Small intestine (tissue), 7 donors: ENCODE measurements around the gene APPL2. TPM values are rescaled to one million over a fixed set of nuclear protein-coding genes. Genes with fewer than 3 reads are reported as not detected.
"Not testable (repeated sequence)": the region's sequence is repeated elsewhere in the genome, so short reads cannot be mapped to it uniquely, and the experiment has no call there.

ENCODE experiments used
- DNase-seq, 2 donors: peaks; one replicate each; pipeline versions ENCODE4 v3.0.0 to v3.0.0-alpha.2; 2013
- FAIRE-seq: peaks from 2 replicates; lab custom pipeline; 2012; peaks lifted over from hg19 to GRCh38; lab: Jason Lieb, UNC
- H3K27ac ChIP-seq, 3 donors: one replicate each; pipeline ENCODE4 v1.5.1; 2013; ENCODE audit warnings: low read length in 2 of 3, mild to moderate bottlenecking in 2 of 3, control low read depth in 1 of 3, inconsistent platforms in 1 of 3, low read depth in 1 of 3, moderate library complexity in 1 of 3
- H3K27me3 ChIP-seq, 3 donors: one replicate each; pipeline ENCODE4 v1.6.1; 2013; ENCODE audit warnings: low read length in 3 of 3, inconsistent platforms in 1 of 3; ENCODE audit not compliant: control insufficient read depth in 3 of 3, insufficient read depth in 3 of 3
- H3K36me3 ChIP-seq, 3 donors: one replicate each; pipeline ENCODE4 v1.6.1; 2013; ENCODE audit warnings: low read length in 3 of 3, inconsistent platforms in 1 of 3, low read depth in 1 of 3, mild to moderate bottlenecking in 1 of 3, moderate library complexity in 1 of 3; ENCODE audit not compliant: control insufficient read depth in 3 of 3, insufficient read depth in 2 of 3
- H3K4me1 ChIP-seq, 3 donors: one replicate each; pipeline ENCODE4 v1.6.1; 2013; ENCODE audit warnings: low read length in 2 of 3, inconsistent platforms in 1 of 3, low read depth in 1 of 3, mild to moderate bottlenecking in 1 of 3, moderate library complexity in 1 of 3; ENCODE audit not compliant: control insufficient read depth in 3 of 3, insufficient read depth in 2 of 3
- H3K4me3 ChIP-seq, 3 donors: one replicate each; pipeline ENCODE4 v1.5.1; 2013; ENCODE audit warnings: low read length in 3 of 3, control low read depth in 1 of 3, inconsistent platforms in 1 of 3, low read depth in 1 of 3, mild to moderate bottlenecking in 1 of 3, moderate library complexity in 1 of 3
- H3K9me3 ChIP-seq, 2 donors: one replicate each; pipeline ENCODE4 v1.6.1; 2013; ENCODE audit warnings: low read depth in 1 of 2, low read length in 1 of 2; ENCODE audit not compliant: control insufficient read depth in 2 of 2, insufficient read depth in 1 of 2
- WGBS, 3 donors: extraction: QIAGEN DNeasy Blood & Tissue Kit; methylation state at CpG; one replicate each; pipeline ENCODE4 v1.1.7; 2013; 5-methylcytosine and 5-hydroxymethylcytosine counted together
- polyA plus RNA-seq, 4 donors: library from polyadenylated mRNA; stranded (reverse) in 3 of 4; unstranded in 1 of 4; fragments of 200-250 nt in 3 of 4; fragments of 120-200 nt in 1 of 4; gene quantifications; one replicate each; pipeline versions ENCODE4 v1.2.1 to v1.2.3, GENCODE V29; 2013
- donor health status: healthy with polysubstance abuse.
- donor health status: control.
- donor health status: control.
- donor health status: Bipolar disorder and iron deficiency.
- donor health status: healthy.

Gene APPL2
- polyA plus RNA-seq, 4 donors: 22.8 to 96.4 (median 82.8) TPM

DNA sequence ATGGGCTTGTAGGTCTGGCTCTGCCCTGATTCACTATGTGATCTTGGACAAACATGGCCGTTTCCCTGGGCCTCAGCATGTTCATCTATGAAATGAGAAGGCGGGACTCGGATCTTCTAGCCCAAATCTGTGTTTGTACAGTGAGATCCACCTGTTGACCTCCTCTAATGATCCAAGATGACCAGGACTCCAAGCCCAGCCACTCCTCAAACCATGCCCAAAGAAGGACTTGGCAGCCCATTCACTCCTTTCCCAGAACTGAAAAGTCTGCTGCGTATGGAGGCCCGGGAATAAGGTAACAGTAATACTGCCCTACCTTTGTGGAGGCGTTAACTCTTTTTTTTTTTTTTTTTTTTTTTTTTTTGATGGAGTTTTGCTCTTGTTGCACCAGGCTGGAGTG is 39.9 kb downstream of the APPL2 start:
- DNase-seq (no peak), FAIRE-seq (no peak)
- Histone ChIP-seq H3K27ac (no peak overlapping the region), H3K4me1 (peaks cover 0 to 6% (median 0%) of the 10 kb centered on the region in 3 donors), H3K27me3 (no peaks in the 10 kb centered on the region), H3K36me3 (peaks cover 15 to 80% (median 33%) of the 10 kb centered on the region in 3 donors), H3K9me3 (no peaks in the 10 kb centered on the region), H3K4me3 (no peak overlapping the region)
- 93 to 98% (median 97%) methylated on average over 6 of the region's 6 CpGs for WGBS, 3 donors

- no peaks in the 10 kb centered on the region for H3K4me1 ChIP-seq
- H3K36me3 ChIP-seq: peaks cover 18 to 75% (median 36%) of the 10 kb centered on the region in 3 donors
- H3K4me3 ChIP-seq: no peak overlapping the region
- WGBS, 3 donors: 92 to 95% (median 95%) methylated on average over 6 of the region's 6 CpGs
- FAIRE-seq: no peak
- DNase-seq: no peak
- H3K27ac ChIP-seq: no peak overlapping the region
- no peaks in the 10 kb centered on the region for H3K9me3 ChIP-seq
- no peaks in the 10 kb centered on the region for H3K27me3 ChIP-seq
These were observed 41.0 kb downstream of the APPL2 start for GRCh38 chr12:105194947-105195346.

GRCh38 chr12:105192624-105193225 is 43.2 kb downstream of the APPL2 start:
- Histone ChIP-seq H3K27ac (no peak overlapping the region), H3K27me3 (no peaks in the 10 kb centered on the region), H3K4me1 (no peaks in the 10 kb centered on the region), H3K9me3 (no peaks in the 10 kb centered on the region), H3K4me3 (no peak overlapping the region), H3K36me3 (peaks cover 26 to 64% (median 39%) of the 10 kb centered on the region in 3 donors)
- FAIRE-seq (no peak), DNase-seq (no peak)
- WGBS, 3 donors: 85 to 94% (median 87%) methylated on average over 1 of the region's 1 CpG

- Histone ChIP-seq H3K36me3 (peaks cover 22 to 42% (median 41%) of the 10 kb centered on the region in 3 donors), H3K27ac (no peak overlapping the region), H3K9me3 (peaks cover 0 to under 1% of the 10 kb centered on the region in 2 donors), H3K27me3 (no peaks in the 10 kb centered on the region), H3K4me1 (no peaks in the 10 kb centered on the region), H3K4me3 (no peak overlapping the region)
- DNase-seq: no peak
- FAIRE-seq: no peak
- 90 to 95% (median 92%) methylated on average over 6 of the region's 6 CpGs for WGBS, 3 donors
These were observed 45.4 kb downstream of the APPL2 start for GRCh38 chr12:105190530-105190929.

- peaks cover 25 to 45% (median 42%) of the 10 kb centered on the region in 3 donors for H3K36me3 ChIP-seq
- H3K4me3 ChIP-seq: no peak overlapping the region
- FAIRE-seq: no peak
- no peaks in the 10 kb centered on the region for H3K4me1 ChIP-seq
- WGBS, 3 donors: 77 to 86% (median 81%) methylated on average over 6 of the region's 6 CpGs
- H3K27ac ChIP-seq: no peak overlapping the region
- peaks cover 0 to 12% of the 10 kb centered on the region in 2 donors for H3K9me3 ChIP-seq
- DNase-seq: no peak
- no peaks in the 10 kb centered on the region for H3K27me3 ChIP-seq
These were observed 46.7 kb downstream of the APPL2 start for GRCh38 chr12:105189293-105189692.

- not testable (repeated sequence) for FAIRE-seq, DNase-seq, H3K4me3 ChIP-seq, H3K4me1 ChIP-seq, H3K27ac ChIP-seq, H3K27me3 ChIP-seq
- WGBS, 3 donors: 97 to 98% (median 97%) methylated on average over 5 of the region's 5 CpGs
- peaks cover 12 to 19% (median 15%) of the 10 kb centered on the region in 3 donors for H3K36me3 ChIP-seq
- H3K9me3 ChIP-seq: peaks cover 0 to 19% of the 10 kb centered on the region in 2 donors
These were observed 52.0 kb downstream of the APPL2 start for GRCh38 chr12:105183976-105184375.

DNA sequence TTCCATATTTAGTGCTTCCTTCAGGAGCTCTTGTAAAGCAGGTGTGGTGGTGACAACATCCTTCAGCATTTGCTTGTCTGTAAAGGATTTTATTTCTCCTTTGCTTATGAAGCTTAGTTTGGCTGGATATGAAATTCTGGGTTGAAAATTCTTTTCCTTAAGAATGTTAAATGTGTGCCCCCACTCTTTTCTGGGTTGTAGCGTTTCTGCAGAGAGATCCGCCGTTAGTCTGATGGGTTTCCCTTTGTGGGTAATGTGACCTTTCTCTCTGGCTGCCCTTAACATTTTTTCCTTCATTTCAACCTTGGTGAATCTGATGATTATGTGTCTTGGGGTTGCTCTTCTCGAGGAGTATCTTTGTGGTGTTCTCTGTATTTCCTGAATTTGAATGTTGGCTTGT is 52.6 kb downstream of the APPL2 start:
- Histone ChIP-seq H3K9me3 (peaks cover 0 to 19% of the 10 kb centered on the region in 2 donors), H3K36me3 (peaks cover 12 to 18% (median 13%) of the 10 kb centered on the region in 3 donors)
- H3K27me3 ChIP-seq, H3K4me1 ChIP-seq, H3K4me3 ChIP-seq, H3K27ac ChIP-seq, DNase-seq, FAIRE-seq: not testable (repeated sequence)
- WGBS, 3 donors: 84 to 98% (median 92%) methylated on average over 4 of the region's 4 CpGs

- peaks cover 3 to 11% (median 9%) of the 10 kb centered on the region in 3 donors for H3K36me3 ChIP-seq
- H3K9me3 ChIP-seq, H3K27me3 ChIP-seq, DNase-seq, H3K4me3 ChIP-seq, H3K4me1 ChIP-seq, FAIRE-seq, H3K27ac ChIP-seq: not testable (repeated sequence)
- 92 to 100% (median 95%) methylated on average over 1 of the region's 1 CpG for WGBS, 3 donors
These were observed 56.9 kb downstream of the APPL2 start for GRCh38 chr12:105179114-105179513.
